ENCODE results near the gene MPDU1. TPM values are rescaled to one million over a fixed set of nuclear protein-coding genes. Genes with fewer than 3 reads are reported as not detected.

The MPDU1 gene
- total RNA-seq, 1 donor from 2014 or later: 60.2 TPM

GRCh38 chr17:7552621-7553051 is 31.0 kb upstream of the MPDU1 start:
- H3K9me3 Mint-ChIP-seq (ENCODE audit: unreplicated experiment): peaks cover 7% of the 10 kb centered on the region
- no peak for DNase-seq
- H3K27me3 Mint-ChIP-seq (ENCODE audit: unreplicated experiment): peaks cover 15% of the 10 kb centered on the region
- H3K36me3 Mint-ChIP-seq (ENCODE audit: unreplicated experiment): peaks cover 10% of the 10 kb centered on the region
- H3K4me1 Mint-ChIP-seq (ENCODE audit: low read depth, unreplicated experiment): peaks cover 4% of the 10 kb centered on the region
- H3K4me3 Mint-ChIP-seq (ENCODE audit: unreplicated experiment): no peak overlapping the region
- peak overlapping the region; percentile 9 for H3K27ac Mint-ChIP-seq (ENCODE audit: unreplicated experiment)
- TF ChIP-seq, protein P1, sequence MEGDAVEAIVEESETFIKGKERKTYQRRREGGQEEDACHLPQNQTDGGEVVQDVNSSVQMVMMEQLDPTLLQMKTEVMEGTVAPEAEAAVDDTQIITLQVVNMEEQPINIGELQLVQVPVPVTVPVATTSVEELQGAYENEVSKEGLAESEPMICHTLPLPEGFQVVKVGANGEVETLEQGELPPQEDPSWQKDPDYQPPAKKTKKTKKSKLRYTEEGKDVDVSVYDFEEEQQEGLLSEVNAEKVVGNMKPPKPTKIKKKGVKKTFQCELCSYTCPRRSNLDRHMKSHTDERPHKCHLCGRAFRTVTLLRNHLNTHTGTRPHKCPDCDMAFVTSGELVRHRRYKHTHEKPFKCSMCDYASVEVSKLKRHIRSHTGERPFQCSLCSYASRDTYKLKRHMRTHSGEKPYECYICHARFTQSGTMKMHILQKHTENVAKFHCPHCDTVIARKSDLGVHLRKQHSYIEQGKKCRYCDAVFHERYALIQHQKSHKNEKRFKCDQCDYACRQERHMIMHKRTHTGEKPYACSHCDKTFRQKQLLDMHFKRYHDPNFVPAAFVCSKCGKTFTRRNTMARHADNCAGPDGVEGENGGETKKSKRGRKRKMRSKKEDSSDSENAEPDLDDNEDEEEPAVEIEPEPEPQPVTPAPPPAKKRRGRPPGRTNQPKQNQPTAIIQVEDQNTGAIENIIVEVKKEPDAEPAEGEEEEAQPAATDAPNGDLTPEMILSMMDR (IDR thresholded peaks at IDR 0.05; ENCODE audit: partially characterized antibody, unreplicated experiment): no peak

DNA sequence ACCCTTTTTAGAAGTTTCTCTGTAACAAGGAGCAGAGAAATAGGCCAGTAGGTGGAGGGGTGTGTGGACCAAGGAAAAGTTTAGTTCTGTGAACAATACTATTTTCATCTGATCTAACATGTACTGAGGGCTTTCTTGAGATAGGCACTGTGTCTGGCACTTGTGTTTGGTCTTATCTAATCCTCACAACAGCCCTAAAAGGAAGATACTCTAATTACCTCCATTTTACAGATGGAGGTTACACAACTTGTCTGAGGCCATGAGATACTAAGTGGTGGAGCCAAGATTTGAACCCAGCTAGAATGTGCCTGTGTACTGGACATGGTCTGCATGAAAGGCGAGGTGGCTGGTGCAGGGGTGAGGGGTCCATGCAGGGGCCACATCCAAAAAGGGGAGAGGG is 30.3 kb upstream of the MPDU1 start:
- no peak overlapping the region for H3K27ac Mint-ChIP-seq (ENCODE audit: unreplicated experiment)

GRCh38 chr17:7555320-7555948 is 28.2 kb upstream of the MPDU1 start:
- Mint-ChIP-seq H3K27me3 (ENCODE audit: unreplicated experiment) (peaks cover 8% of the 10 kb centered on the region), H3K27ac (ENCODE audit: unreplicated experiment) (no peak overlapping the region), H3K4me3 (ENCODE audit: unreplicated experiment) (no peak overlapping the region), H3K4me1 (ENCODE audit: low read depth, unreplicated experiment) (peaks cover 5% of the 10 kb centered on the region), H3K36me3 (ENCODE audit: unreplicated experiment) (peaks cover 10% of the 10 kb centered on the region), H3K9me3 (ENCODE audit: unreplicated experiment) (peaks cover 8% of the 10 kb centered on the region)
- TF ChIP-seq, protein P1 (IDR thresholded peaks at IDR 0.05; ENCODE audit: partially characterized antibody, unreplicated experiment): no peak
- no peak for DNase-seq

More for the DNA sequence above, 30.3 kb upstream of the MPDU1 start:
- H3K4me1 Mint-ChIP-seq (ENCODE audit: low read depth, unreplicated experiment): peaks cover 4% of the 10 kb centered on the region
- DNase-seq: no peak
- H3K36me3 Mint-ChIP-seq (ENCODE audit: unreplicated experiment): peaks cover 10% of the 10 kb centered on the region
- H3K4me3 Mint-ChIP-seq (ENCODE audit: unreplicated experiment): no peak overlapping the region
- TF ChIP-seq, protein P1 (IDR thresholded peaks at IDR 0.05; ENCODE audit: partially characterized antibody, unreplicated experiment): no peak
- peaks cover 13% of the 10 kb centered on the region for H3K27me3 Mint-ChIP-seq (ENCODE audit: unreplicated experiment)
- H3K9me3 Mint-ChIP-seq (ENCODE audit: unreplicated experiment): peaks cover 7% of the 10 kb centered on the region

DNA sequence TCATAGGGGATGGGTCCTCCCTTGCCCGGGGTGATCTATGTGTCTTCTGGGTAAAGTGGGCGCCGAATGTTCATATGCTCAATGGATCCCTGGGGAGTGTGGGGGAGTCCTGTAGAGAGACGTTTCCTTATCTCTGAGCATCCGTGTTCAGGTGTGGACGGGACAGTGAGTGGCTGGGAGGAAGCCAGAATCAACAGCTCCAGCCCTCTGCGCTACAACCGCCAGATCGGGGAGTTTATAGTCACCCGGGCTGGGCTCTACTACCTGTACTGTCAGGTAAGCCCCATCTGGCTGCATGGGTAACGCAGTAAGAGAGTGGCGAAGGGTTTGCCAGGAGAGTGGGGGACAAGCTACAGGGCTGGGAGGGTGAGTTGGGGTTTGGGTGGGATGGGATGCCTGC is 27.0 kb upstream of the MPDU1 start:
- peaks cover 12% of the 10 kb centered on the region for H3K9me3 Mint-ChIP-seq (ENCODE audit: unreplicated experiment)
- peaks cover 10% of the 10 kb centered on the region for H3K4me1 Mint-ChIP-seq (ENCODE audit: low read depth, unreplicated experiment)
- H3K27ac Mint-ChIP-seq (ENCODE audit: unreplicated experiment): no peak overlapping the region
- H3K4me3 Mint-ChIP-seq (ENCODE audit: unreplicated experiment): no peak overlapping the region
- peaks cover 11% of the 10 kb centered on the region for H3K27me3 Mint-ChIP-seq (ENCODE audit: unreplicated experiment)
- TF ChIP-seq, protein P1 (IDR thresholded peaks at IDR 0.05; ENCODE audit: partially characterized antibody, unreplicated experiment): no peak
- no peak for DNase-seq
- peaks cover 10% of the 10 kb centered on the region for H3K36me3 Mint-ChIP-seq (ENCODE audit: unreplicated experiment)

DNA sequence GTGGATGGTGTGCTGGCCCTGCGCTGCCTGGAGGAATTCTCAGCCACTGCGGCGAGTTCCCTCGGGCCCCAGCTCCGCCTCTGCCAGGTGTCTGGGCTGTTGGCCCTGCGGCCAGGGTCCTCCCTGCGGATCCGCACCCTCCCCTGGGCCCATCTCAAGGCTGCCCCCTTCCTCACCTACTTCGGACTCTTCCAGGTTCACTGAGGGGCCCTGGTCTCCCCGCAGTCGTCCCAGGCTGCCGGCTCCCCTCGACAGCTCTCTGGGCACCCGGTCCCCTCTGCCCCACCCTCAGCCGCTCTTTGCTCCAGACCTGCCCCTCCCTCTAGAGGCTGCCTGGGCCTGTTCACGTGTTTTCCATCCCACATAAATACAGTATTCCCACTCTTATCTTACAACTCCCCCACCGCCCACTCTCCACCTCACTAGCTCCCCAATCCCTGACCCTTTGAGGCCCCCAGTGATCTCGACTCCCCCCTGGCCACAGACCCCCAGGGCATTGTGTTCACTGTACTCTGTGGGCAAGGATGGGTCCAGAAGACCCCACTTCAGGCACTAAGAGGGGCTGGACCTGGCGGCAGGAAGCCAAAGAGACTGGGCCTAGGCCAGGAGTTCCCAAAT is 26.4 kb upstream of the MPDU1 start:
- DNase-seq: no peak
- Mint-ChIP-seq H3K36me3 (ENCODE audit: unreplicated experiment) (peaks cover 10% of the 10 kb centered on the region), H3K27ac (ENCODE audit: unreplicated experiment) (no peak overlapping the region), H3K4me3 (ENCODE audit: unreplicated experiment) (no peak overlapping the region), H3K27me3 (ENCODE audit: unreplicated experiment) (peaks cover 8% of the 10 kb centered on the region), H3K9me3 (ENCODE audit: unreplicated experiment) (peaks cover 12% of the 10 kb centered on the region), H3K4me1 (ENCODE audit: low read depth, unreplicated experiment) (peaks cover 10% of the 10 kb centered on the region)
- TF ChIP-seq, protein P1 (IDR thresholded peaks at IDR 0.05; ENCODE audit: partially characterized antibody, unreplicated experiment): no peak

Measured in glutamatergic neuron (in vitro differentiated cells).